ENCODE results near the gene PTPN3. TPM values are rescaled to one million over a fixed set of nuclear protein-coding genes. Genes with fewer than 3 reads are reported as not detected.

The PTPN3 gene
- total RNA-seq, 6 donors from 2014 or later, result 10.2 to 26.2 (median 15.2) TPM

GRCh38 chr9:109455391-109455790 is 42.7 kb downstream of the PTPN3 start:
- no peaks in the 10 kb centered on the region for H3K27me3 ChIP-seq
- H3K9me3 ChIP-seq, result no peaks in the 10 kb centered on the region

GRCh38 chr9:109454601-109455155 is 43.4 kb downstream of the PTPN3 start:
- no peaks in the 10 kb centered on the region for H3K27me3 ChIP-seq
- no peak overlapping the region for H3K27ac ChIP-seq
- no peak for TF ChIP-seq POLR2AphosphoS5 (IDR thresholded peaks at IDR 0.05)
- TF ChIP-seq, protein P1, sequence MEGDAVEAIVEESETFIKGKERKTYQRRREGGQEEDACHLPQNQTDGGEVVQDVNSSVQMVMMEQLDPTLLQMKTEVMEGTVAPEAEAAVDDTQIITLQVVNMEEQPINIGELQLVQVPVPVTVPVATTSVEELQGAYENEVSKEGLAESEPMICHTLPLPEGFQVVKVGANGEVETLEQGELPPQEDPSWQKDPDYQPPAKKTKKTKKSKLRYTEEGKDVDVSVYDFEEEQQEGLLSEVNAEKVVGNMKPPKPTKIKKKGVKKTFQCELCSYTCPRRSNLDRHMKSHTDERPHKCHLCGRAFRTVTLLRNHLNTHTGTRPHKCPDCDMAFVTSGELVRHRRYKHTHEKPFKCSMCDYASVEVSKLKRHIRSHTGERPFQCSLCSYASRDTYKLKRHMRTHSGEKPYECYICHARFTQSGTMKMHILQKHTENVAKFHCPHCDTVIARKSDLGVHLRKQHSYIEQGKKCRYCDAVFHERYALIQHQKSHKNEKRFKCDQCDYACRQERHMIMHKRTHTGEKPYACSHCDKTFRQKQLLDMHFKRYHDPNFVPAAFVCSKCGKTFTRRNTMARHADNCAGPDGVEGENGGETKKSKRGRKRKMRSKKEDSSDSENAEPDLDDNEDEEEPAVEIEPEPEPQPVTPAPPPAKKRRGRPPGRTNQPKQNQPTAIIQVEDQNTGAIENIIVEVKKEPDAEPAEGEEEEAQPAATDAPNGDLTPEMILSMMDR (IDR thresholded peaks at IDR 0.05), result no peak
- no peak for TF ChIP-seq POLR2A (IDR thresholded peaks at IDR 0.05)
- no peak for TF ChIP-seq EP300 (IDR thresholded peaks at IDR 0.05)

More at GRCh38 chr9:109455391-109455790, 42.7 kb downstream of the PTPN3 start:
- WGBS, 2 donors, result 78 to 80% methylated on average over 7 of the region's 7 CpGs
- DNase-seq, result no peak
- no peak for ATAC-seq (ENCODE audit: low FRiP score in 2 of 2)
- peaks cover 0 to 5% (median 0%) of the 10 kb centered on the region in 4 donors for H3K36me3 ChIP-seq
- H3K4me3 ChIP-seq, result no peak overlapping the region
- TF ChIP-seq, protein P1 (IDR thresholded peaks at IDR 0.05), result no peak
- TF ChIP-seq POLR2AphosphoS5 (IDR thresholded peaks at IDR 0.05) (no peak), EP300 (IDR thresholded peaks at IDR 0.05) (no peak), POLR2A (IDR thresholded peaks at IDR 0.05) (no peak)
- no peaks in the 10 kb centered on the region for H3K4me1 ChIP-seq
- no peak overlapping the region for H3K27ac ChIP-seq

DNA sequence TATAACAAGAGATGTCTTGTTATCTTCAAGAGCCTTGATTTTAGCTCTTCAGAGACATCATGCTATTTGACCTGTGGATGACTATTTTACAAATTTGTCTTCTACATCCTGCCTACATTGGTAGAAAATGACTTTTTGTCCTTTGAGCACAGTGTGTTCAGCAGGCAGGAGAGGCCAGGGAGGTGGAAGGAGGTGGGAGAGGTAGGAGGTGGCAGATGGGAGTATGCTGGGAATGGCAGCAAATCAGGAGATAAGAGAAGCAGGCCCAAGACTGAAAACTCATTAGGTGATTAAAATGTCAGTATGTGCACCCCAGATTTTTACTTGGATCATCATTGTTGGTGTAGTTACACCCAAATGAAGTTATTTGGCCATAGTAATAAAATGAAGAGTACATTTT is 44.1 kb downstream of the PTPN3 start:
- Histone ChIP-seq H3K36me3 (peaks cover 0 to 5% (median 0%) of the 10 kb centered on the region in 4 donors), H3K27me3 (no peaks in the 10 kb centered on the region), H3K4me1 (no peaks in the 10 kb centered on the region), H3K27ac (no peak overlapping the region), H3K4me3 (no peak overlapping the region), H3K9me3 (no peaks in the 10 kb centered on the region)
- TF ChIP-seq POLR2AphosphoS5 (IDR thresholded peaks at IDR 0.05), result no peak
- TF ChIP-seq, protein P1 (IDR thresholded peaks at IDR 0.05), result no peak
- no peak for TF ChIP-seq POLR2A (IDR thresholded peaks at IDR 0.05)
- no peak for TF ChIP-seq EP300 (IDR thresholded peaks at IDR 0.05)
- ATAC-seq (ENCODE audit: low FRiP score in 2 of 2) (no peak), DNase-seq (no peak)

More at GRCh38 chr9:109454601-109455155, 43.4 kb downstream of the PTPN3 start:
- Histone ChIP-seq H3K4me1 (no peaks in the 10 kb centered on the region), H3K36me3 (peaks cover 0 to 5% (median 0%) of the 10 kb centered on the region in 4 donors), H3K4me3 (no peak overlapping the region), H3K9me3 (no peaks in the 10 kb centered on the region)
- DNase-seq, result no peak
- no peak for ATAC-seq (ENCODE audit: low FRiP score in 2 of 2)
- WGBS, 2 donors, result 76 to 78% methylated on average over 5 of the region's 5 CpGs

- Histone ChIP-seq H3K9me3 (no peaks in the 10 kb centered on the region), H3K36me3 (peaks cover 0 to 5% (median 0%) of the 10 kb centered on the region in 4 donors), H3K4me1 (no peaks in the 10 kb centered on the region), H3K27ac (no peak overlapping the region), H3K27me3 (no peaks in the 10 kb centered on the region), H3K4me3 (no peak overlapping the region)
- WGBS, 2 donors, result 61 to 69% methylated on average over 3 of the region's 3 CpGs
- ATAC-seq (ENCODE audit: low FRiP score in 2 of 2) (peak in 1 of 2 donors; percentile 24), DNase-seq (no peak)
- TF ChIP-seq POLR2AphosphoS5 (IDR thresholded peaks at IDR 0.05), result no peak
- TF ChIP-seq, protein P1 (IDR thresholded peaks at IDR 0.05), result no peak
- TF ChIP-seq POLR2A (IDR thresholded peaks at IDR 0.05), result no peak
- no peak for TF ChIP-seq EP300 (IDR thresholded peaks at IDR 0.05)
These were observed 44.8 kb downstream of the PTPN3 start for GRCh38 chr9:109453210-109453842.
